ENCODE results near the gene SELPLG. TPM values are rescaled to one million over a fixed set of nuclear protein-coding genes. Genes with fewer than 3 reads are reported as not detected.

The SELPLG gene
- total RNA-seq, 2 donors from 2014 or later = 0.66 to 2.3 TPM

DNA sequence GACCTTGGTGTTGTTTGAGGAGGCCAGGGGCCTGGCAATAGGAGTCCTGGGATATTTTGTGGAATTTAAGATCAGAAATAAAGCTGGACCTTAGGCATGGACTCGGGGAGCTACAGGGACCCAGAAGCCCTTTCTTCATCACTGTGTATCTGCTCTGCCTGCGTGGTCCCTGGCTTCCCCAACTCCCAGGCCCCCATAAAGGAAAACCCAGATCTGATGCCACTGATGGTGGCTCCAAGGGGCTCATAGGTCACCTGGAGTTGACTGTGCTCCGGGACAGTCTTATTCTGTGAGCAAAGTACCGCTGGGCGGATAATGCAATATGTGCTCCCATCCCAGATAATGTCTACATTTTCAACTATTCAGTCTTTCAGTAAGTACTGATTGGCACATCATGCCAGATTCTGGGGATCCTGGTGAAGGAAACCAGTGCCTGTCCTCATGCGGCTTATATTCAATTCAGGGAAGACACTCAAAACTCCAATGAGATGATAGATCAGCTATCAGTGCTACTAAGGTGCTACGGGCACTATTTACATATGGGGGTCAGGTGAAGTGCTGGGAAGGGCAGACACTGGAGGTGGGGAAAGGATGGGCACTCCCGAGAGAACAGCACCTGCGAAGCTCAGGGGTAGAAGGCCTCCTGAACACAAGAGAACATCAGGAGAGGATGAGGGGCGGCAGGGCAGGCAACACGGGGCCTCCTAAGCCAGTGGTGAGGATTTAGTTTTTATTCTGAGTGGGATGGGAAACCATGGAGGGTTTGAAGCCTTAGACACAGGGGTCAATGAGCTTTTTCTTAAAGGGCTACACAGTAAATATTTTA is 5.5 kb upstream of the SELPLG start:
- DNase-seq (no peak), ATAC-seq (no peak)
- H3K27ac ChIP-seq = no peak overlapping the region
- no peaks in the 10 kb centered on the region for H3K36me3 ChIP-seq (replicated peaks in 1 of 2; ENCODE audit: insufficient read depth in 1 of 2, low read depth in 2 of 2)
- peaks cover 5% of the 10 kb centered on the region for H3K4me1 ChIP-seq
- TF ChIP-seq, protein P1, sequence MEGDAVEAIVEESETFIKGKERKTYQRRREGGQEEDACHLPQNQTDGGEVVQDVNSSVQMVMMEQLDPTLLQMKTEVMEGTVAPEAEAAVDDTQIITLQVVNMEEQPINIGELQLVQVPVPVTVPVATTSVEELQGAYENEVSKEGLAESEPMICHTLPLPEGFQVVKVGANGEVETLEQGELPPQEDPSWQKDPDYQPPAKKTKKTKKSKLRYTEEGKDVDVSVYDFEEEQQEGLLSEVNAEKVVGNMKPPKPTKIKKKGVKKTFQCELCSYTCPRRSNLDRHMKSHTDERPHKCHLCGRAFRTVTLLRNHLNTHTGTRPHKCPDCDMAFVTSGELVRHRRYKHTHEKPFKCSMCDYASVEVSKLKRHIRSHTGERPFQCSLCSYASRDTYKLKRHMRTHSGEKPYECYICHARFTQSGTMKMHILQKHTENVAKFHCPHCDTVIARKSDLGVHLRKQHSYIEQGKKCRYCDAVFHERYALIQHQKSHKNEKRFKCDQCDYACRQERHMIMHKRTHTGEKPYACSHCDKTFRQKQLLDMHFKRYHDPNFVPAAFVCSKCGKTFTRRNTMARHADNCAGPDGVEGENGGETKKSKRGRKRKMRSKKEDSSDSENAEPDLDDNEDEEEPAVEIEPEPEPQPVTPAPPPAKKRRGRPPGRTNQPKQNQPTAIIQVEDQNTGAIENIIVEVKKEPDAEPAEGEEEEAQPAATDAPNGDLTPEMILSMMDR (IDR thresholded peaks at IDR 0.05) = no peak
- no peak for TF ChIP-seq POLR2A (IDR thresholded peaks at IDR 0.05)
- 73 to 78% methylated on average over 11 of the region's 11 CpGs for WGBS, 2 donors
- no peak overlapping the region for H3K4me3 ChIP-seq
- H3K27me3 ChIP-seq = no peaks in the 10 kb centered on the region
- intact Hi-C loops (cut with DNase I) = no loop called here
- H3K9me3 ChIP-seq = no peaks in the 10 kb centered on the region

DNA sequence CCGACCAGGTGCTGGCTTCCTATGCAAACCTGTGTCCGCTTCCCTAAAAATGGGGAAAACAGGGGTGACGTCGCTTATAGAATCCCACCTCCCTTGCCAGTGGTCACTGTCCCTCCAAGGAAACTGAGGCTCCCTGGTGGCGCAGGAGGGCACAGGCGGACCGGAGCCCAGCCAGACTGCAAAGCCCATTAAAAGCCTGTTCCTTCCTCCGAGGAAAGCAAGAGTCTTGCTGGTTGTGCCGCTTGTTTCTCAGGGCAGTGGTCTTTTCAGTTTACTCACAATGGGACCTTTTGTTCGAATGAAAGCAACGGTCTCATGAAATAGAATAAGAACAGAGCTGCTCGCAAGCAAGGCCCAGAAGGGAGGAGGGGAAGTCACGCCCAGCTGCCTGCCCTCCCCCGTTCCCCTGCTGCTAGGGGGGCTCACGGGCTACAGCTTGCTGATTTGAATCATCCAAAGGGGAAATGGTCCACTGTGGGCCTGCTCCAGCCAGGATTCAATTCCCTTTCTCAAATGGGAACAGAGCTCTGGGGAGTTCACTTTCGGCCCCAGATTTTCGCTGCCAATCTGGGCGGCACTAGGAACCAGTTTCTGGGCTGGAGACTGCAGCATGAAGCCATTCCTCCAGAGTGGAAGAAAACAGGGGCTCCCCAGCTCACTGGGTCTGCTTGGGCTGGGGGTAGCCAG is 4.6 kb upstream of the SELPLG start:
- intact Hi-C loops (cut with DNase I) = no loop called here
- ATAC-seq = no peak
- WGBS, 2 donors = 22 to 24% methylated on average over 13 to 18 of the region's 18 CpGs
- Histone ChIP-seq H3K36me3 (replicated peaks in 1 of 2; ENCODE audit: insufficient read depth in 1 of 2, low read depth in 2 of 2) (no peaks in the 10 kb centered on the region), H3K4me3 (no peak overlapping the region), H3K9me3 (no peaks in the 10 kb centered on the region), H3K27me3 (no peaks in the 10 kb centered on the region), H3K27ac (no peak overlapping the region), H3K4me1 (no peaks in the 10 kb centered on the region)
- DNase-seq = peak in 1 of 4 donors; percentile 41
- no peak for TF ChIP-seq POLR2A (IDR thresholded peaks at IDR 0.05)
- TF ChIP-seq, protein P1 (IDR thresholded peaks at IDR 0.05) = no peak

DNA sequence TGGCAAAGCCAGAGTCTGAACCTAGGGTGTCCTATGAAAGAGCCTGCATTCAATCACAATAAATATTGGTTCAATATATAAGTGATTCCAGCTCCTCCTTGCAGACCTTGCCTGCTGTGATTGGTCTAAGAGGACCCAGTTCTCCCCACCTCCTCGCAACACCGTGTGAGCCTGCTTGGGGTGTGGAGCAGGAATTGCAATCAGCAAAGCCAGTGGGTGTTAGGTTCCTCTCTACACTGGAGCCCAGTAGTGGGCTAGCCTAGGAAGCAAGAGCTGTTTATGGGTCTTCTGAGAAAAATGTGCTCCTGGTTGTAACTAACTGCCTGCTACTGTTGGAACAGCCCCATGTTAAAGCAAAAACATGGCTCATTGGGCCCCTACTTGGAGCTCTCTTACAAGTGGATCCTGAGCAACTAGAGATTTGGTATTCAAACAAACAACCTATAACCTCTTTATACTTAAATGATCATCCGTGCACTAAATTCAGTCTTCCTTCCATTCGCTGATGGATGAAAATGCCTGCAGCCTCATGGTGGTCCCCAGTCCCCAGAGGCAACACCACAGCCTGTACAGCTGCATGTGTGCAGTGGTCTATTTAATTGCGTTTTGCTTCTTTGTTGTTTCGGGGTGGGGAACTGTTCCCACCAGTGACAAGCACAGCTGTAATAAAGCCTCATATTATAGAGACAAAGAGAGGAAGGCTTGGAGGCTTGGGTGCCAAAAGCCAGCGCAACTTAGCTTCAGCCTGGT is 3.7 kb upstream of the SELPLG start:
- WGBS, 2 donors = 57 to 61% methylated on average over 7 of the region's 7 CpGs
- no peak overlapping the region for H3K27ac ChIP-seq

DNA sequence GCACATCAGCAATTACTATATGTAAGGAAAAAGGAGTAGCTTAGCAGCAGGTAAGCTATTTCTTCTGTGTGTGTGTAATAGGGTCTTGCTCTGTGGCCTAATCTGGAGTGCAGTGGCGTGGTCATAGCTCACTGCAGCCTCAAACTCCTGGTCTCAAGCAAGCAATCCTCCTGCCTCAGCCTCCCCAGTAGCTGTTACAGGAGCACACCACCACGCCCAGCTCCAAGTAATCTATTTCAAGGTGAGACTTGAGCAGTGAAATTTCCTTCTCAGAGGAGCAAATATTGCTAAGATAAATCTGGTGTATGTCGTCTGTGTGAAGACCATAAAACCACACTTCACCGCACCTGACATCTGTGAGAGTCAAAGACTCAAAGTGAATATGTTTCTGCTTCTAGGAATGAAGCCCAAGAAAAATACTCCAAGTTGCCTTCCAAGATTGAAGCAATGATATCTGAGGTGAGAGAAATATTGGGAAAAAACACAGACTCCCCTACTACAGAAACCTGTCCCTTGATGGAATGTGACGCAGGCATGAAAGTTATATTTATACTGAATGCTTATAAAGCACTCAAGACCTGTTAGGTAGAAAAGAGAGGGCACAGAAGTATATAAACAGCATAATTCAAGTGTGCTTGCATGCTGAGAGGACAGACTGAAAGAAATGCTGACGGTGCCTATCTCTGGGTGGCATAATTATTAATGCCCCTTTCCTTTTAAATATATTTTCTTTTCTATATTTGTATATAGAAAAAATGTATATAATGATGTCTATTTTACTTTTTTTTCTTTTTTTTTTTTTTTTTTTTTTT is 2.5 kb upstream of the SELPLG start:
- Histone ChIP-seq H3K36me3 (replicated peaks in 1 of 2; ENCODE audit: insufficient read depth in 1 of 2, low read depth in 2 of 2) (no peaks in the 10 kb centered on the region), H3K4me1 (no peaks in the 10 kb centered on the region), H3K4me3 (no peak overlapping the region), H3K27ac (no peak overlapping the region), H3K27me3 (no peaks in the 10 kb centered on the region), H3K9me3 (no peaks in the 10 kb centered on the region)
- no peak for TF ChIP-seq POLR2A (IDR thresholded peaks at IDR 0.05)
- TF ChIP-seq, protein P1 (IDR thresholded peaks at IDR 0.05) = no peak
- ATAC-seq (no peak), DNase-seq (no peak)
- 70 to 79% methylated on average over 6 of the region's 6 CpGs for WGBS, 2 donors
- intact Hi-C loops (cut with DNase I) = no loop called here

More for the DNA sequence above, 3.7 kb upstream of the SELPLG start:
- H3K36me3 ChIP-seq (replicated peaks in 1 of 2; ENCODE audit: insufficient read depth in 1 of 2, low read depth in 2 of 2) = no peaks in the 10 kb centered on the region
- no peaks in the 10 kb centered on the region for H3K4me1 ChIP-seq
- DNase-seq (no peak), ATAC-seq (no peak)
- H3K4me3 ChIP-seq = no peak overlapping the region
- H3K9me3 ChIP-seq = no peaks in the 10 kb centered on the region
- no peak for TF ChIP-seq POLR2A (IDR thresholded peaks at IDR 0.05)
- intact Hi-C loops (cut with DNase I) = no loop called here
- H3K27me3 ChIP-seq = no peaks in the 10 kb centered on the region
